Measurements from ENCODE around the gene ZNF562.

GRCh38 chr19:9724157-9724556 is 49.3 kb upstream of the ZNF562 start:
- TF ChIP-seq POLR2AphosphoS5 (IDR thresholded peaks at IDR 0.05; ENCODE audit: low read depth, low read length), result no peak
- TF ChIP-seq TAF1 (IDR thresholded peaks at IDR 0.05; ENCODE audit: borderline replicate concordance, insufficient read depth, low read length), result no peak
- TF ChIP-seq FOXP2 (optimal IDR thresholded peaks at IDR 0.05; ENCODE audit: borderline replicate concordance, extremely low read depth, extremely low read length, insufficient read depth), result no peak
- no peak for TF ChIP-seq REST (IDR thresholded peaks at IDR 0.05; ENCODE audit: insufficient read depth in 1 of 2, low read depth in 2 of 2, low read length in 2 of 2)
